GDM1 (cell line): ENCODE results near the gene ZXDC.

Experiments used
- DNase-seq: peaks from one replicate; lab custom pipeline; 2025; lab: John Stamatoyannopoulos, UW

The ZXDC gene

GRCh38 chr3:126436826-126437717, 38.6 kb downstream of the ZXDC start:
- DNase-seq, result no peak

GRCh38 chr3:126435456-126436315, 40.0 kb downstream of the ZXDC start:
- DNase-seq, result no peak

GRCh38 chr3:126434931-126435411, 40.7 kb downstream of the ZXDC start:
- DNase-seq, result no peak

GRCh38 chr3:126434264-126434590, 41.5 kb downstream of the ZXDC start:
- DNase-seq, result no peak

- no peak for DNase-seq
These were observed 42.0 kb downstream of the ZXDC start for GRCh38 chr3:126433496-126434263.

- DNase-seq, result no peak
These were observed 42.6 kb downstream of the ZXDC start for GRCh38 chr3:126433105-126433430.

GRCh38 chr3:126432361-126433104, 43.2 kb downstream of the ZXDC start:
- no peak for DNase-seq

- DNase-seq, result no peak
These were observed 44.6 kb downstream of the ZXDC start for GRCh38 chr3:126431103-126431534.

- no peak for DNase-seq
These were observed 50.9 kb downstream of the ZXDC start for GRCh38 chr3:126424751-126425150.

- no peak for DNase-seq
These were observed 51.5 kb downstream of the ZXDC start for GRCh38 chr3:126424039-126424717.

GRCh38 chr3:126423191-126424038, 52.3 kb downstream of the ZXDC start:
- DNase-seq, result no peak

GRCh38 chr3:126422571-126423091, 53.1 kb downstream of the ZXDC start:
- no peak for DNase-seq

GRCh38 chr3:126422121-126422520, 53.6 kb downstream of the ZXDC start:
- DNase-seq, result no peak

- no peak for DNase-seq
These were observed 54.0 kb downstream of the ZXDC start for GRCh38 chr3:126421573-126422119.

- DNase-seq, result no peak
These were observed 55.6 kb downstream of the ZXDC start for GRCh38 chr3:126419886-126420786.

- DNase-seq, result no peak
These were observed 56.5 kb downstream of the ZXDC start for GRCh38 chr3:126419151-126419703.

GRCh38 chr3:126418661-126419131, 57.0 kb downstream of the ZXDC start:
- no peak for DNase-seq

- no peak for DNase-seq
These were observed 57.6 kb downstream of the ZXDC start for GRCh38 chr3:126417981-126418530.
